ENCODE measurements around the gene MRNIP.

DNA sequence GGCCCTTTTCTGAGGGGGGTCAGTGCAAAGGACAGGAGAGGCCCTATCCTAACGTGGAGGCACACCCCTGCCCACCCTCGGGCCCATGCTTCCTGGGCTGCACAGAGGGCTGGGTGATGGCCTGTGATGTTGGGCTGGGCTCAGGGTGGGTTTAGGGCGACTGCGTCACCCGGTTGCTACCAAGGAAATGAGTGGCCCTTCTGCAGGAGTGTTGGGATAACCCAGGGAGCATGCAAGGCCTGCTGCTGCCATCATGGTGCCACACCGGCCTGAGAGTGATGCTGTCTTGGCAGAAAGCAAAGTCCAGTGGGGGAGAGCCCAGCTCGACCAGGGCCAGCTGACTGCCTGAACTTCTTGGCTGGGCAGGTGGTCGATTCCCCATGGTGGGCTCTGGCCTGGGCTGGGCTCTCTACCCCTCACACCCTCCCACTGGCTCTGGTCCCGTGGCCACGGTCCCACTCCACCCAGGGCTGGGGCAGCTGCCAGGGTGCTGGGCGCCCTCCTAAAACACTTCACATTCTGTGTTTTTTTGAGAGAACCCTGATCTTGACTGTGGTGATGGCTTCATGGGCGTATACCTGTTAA, 21.5 kb upstream of the MRNIP start:
- TF ChIP-seq, protein P1, sequence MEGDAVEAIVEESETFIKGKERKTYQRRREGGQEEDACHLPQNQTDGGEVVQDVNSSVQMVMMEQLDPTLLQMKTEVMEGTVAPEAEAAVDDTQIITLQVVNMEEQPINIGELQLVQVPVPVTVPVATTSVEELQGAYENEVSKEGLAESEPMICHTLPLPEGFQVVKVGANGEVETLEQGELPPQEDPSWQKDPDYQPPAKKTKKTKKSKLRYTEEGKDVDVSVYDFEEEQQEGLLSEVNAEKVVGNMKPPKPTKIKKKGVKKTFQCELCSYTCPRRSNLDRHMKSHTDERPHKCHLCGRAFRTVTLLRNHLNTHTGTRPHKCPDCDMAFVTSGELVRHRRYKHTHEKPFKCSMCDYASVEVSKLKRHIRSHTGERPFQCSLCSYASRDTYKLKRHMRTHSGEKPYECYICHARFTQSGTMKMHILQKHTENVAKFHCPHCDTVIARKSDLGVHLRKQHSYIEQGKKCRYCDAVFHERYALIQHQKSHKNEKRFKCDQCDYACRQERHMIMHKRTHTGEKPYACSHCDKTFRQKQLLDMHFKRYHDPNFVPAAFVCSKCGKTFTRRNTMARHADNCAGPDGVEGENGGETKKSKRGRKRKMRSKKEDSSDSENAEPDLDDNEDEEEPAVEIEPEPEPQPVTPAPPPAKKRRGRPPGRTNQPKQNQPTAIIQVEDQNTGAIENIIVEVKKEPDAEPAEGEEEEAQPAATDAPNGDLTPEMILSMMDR (IDR thresholded peaks at IDR 0.05) = no peak
- no peak for TF ChIP-seq ZFX (IDR thresholded peaks at IDR 0.05; ENCODE audit: borderline replicate concordance)
